ENCODE measurements around the gene ZNF641. TPM values are rescaled to one million over a fixed set of nuclear protein-coding genes. Genes with fewer than 3 reads are reported as not detected.

ZNF641 gene
- total RNA-seq, 4 donors from 2014 or later = 17.5 to 35.5 (median 20.5) TPM

- ATAC-seq (ENCODE audit: low FRiP score) (no peak), DNase-seq (ENCODE audit: low spot score) (no peak)
- TF ChIP-seq CTCF (IDR thresholded peaks at IDR 0.05) = no peak
These were observed 26.9 kb upstream of the ZNF641 start for GRCh38 chr12:48377646-48378045.

DNA sequence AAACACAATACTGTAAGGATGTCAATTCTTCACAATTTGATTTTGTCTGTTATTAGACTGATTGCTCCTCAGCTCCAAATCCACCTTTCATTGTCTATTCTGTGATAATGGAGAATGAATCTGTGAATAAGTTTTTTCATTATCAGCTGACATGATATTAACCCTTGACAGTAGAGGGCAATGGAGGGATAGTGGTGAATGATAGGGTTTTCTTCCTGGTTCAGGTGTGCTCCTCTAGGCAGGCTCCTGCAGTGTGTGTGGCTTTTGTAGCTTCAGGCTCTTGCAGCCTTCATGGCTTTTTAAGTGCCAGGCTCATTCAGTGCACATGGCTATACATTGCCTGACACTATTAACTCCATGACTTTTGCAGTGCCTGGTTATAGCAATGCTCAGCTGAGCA, 23.4 kb upstream of the ZNF641 start:
- no peak for DNase-seq (ENCODE audit: low spot score)
- no peak for ATAC-seq (ENCODE audit: low FRiP score)
- no peak for TF ChIP-seq CTCF (IDR thresholded peaks at IDR 0.05)

DNA sequence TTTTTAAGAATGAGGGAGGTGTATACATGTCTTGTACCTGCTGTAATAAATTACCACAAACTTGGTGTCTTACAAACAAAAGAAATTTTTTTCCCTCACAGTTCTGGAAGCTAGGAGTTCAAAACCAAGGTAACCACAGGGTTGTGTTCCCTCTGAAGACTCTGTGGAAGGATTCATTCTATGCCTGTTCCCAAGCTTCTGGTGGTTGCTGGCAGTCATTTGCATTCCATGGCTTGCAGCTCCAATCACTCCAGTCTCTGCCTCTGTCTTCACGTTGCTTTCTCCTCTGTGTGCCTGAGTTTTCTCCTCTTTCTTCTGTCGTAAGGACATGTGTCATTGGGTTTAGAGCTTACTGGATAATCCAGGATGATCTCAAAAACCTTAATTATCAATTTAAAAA, 15.4 kb upstream of the ZNF641 start:
- ATAC-seq (ENCODE audit: low FRiP score) = no peak
- TF ChIP-seq CTCF (IDR thresholded peaks at IDR 0.05) = no peak
- no peak for DNase-seq (ENCODE audit: low spot score)

GRCh38 chr12:48361664-48362339, 11.1 kb upstream of the ZNF641 start:
- no peak for TF ChIP-seq CTCF (IDR thresholded peaks at IDR 0.05)

GRCh38 chr12:48358937-48359513, 8.3 kb upstream of the ZNF641 start:
- ATAC-seq (ENCODE audit: low FRiP score) = no peak

More at GRCh38 chr12:48361664-48362339, 11.1 kb upstream of the ZNF641 start:
- ATAC-seq (ENCODE audit: low FRiP score) (no peak), DNase-seq (ENCODE audit: low spot score) (no peak)

GRCh38 chr12:48356041-48356768, 5.5 kb upstream of the ZNF641 start:
- DNase-seq (ENCODE audit: low spot score) (no peak), ATAC-seq (ENCODE audit: low FRiP score) (no peak)
- TF ChIP-seq CTCF (IDR thresholded peaks at IDR 0.05) = no peak

More at GRCh38 chr12:48358937-48359513, 8.3 kb upstream of the ZNF641 start:
- no peak for DNase-seq (ENCODE audit: low spot score)
- TF ChIP-seq CTCF (IDR thresholded peaks at IDR 0.05) = no peak
